HK-2 (cell line): ENCODE measurements around the gene NOC3L.
"Not testable (repeated sequence)": the region's sequence is repeated elsewhere in the genome, so short reads cannot be mapped to it uniquely, and the experiment has no call there.

Experiments
- DNase-seq: peaks from one replicate; pipeline ENCODE4 v3.0.0-alpha.2; 2018; ENCODE audit not compliant: unreplicated experiment

Gene NOC3L, protein sequence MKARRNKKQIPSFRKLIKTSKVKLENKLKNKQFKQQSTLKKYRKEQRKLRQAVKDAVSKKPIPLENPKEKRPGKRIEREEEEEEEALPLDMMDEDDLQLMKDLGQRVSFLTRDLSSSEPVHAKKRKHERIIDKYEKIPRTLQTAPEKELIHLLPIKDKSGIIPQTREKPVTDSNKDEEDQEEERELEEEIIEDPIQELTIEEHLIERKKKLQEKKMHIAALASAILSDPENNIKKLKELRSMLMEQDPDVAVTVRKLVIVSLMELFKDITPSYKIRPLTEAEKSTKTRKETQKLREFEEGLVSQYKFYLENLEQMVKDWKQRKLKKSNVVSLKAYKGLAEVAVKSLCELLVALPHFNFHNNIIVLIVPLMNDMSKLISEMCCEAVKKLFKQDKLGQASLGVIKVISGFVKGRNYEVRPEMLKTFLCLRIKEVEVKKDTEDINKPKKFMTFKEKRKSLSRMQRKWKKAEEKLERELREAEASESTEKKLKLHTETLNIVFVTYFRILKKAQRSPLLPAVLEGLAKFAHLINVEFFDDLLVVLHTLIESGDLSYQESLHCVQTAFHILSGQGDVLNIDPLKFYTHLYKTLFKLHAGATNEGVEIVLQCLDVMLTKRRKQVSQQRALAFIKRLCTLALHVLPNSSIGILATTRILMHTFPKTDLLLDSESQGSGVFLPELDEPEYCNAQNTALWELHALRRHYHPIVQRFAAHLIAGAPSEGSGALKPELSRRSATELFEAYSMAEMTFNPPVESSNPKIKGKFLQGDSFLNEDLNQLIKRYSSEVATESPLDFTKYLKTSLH

DNA sequence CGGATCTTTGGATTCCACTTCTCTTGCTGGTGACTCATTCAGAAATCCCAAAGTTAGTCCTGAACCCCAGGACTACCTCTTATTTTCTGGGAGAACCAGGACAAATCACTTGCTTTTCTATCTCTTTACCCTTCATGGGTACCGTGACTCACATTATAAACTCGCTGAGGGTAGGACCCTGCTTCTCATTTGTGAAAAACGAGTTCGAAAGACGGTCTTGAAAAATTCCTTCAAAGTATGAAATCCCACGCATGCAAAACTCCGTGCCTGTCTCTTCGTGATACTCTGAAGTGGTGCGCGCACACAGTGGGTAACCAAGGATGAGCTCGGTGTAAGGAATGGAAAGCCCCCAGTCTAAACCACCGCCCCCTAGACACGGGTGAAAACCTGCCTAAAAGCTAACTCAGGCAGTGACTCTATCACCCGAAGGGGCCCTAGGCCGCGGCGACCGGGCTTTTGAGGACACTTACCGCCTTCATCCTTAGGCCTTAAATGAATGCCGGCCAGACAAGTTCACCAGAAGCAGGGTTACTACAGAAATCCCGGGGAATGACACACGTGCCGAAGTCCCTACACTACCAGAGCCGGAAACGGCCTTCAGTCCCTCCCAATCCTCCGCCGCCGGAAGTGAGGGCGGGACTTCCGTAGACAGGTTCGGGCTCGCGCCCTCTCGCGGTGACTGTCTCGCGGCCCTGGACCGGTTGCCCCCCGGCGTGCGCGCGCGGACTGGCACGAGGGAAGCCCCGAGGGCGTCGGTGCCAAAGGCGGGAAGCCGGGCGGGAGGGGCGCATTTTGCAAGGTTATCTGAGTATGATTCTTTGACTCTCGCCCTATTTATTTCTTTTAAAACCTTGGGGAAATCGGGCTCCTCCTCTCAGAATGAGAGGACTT is at the start of gene NOC3L:
TSS of gene NOC3L (minus strand) at position 580 of the 891 bp plus-strand sequence. CDS start at position 479, 101 bp downstream.
- DNase-seq: peak; percentile 99

DNA sequence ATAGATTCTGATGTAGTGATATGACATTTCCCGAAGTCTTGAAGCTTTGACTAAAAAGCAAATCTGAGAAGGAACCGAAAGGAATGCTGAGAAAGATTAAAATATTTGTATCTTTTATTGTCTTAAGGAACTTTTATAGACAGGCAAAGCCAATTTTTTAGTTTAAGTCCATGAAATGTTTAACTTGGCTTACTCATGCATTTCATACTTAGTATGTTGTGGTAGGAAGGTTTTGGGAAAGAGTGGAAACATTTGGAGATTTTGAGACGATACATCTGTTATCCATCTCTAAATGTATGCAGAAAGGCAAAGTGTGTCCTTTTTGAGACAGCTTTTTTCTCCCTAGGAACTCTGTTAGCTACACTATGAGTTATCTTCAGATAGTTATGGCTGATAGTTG is 49.7 kb upstream of the NOC3L start:
- DNase-seq: no peak

DNA sequence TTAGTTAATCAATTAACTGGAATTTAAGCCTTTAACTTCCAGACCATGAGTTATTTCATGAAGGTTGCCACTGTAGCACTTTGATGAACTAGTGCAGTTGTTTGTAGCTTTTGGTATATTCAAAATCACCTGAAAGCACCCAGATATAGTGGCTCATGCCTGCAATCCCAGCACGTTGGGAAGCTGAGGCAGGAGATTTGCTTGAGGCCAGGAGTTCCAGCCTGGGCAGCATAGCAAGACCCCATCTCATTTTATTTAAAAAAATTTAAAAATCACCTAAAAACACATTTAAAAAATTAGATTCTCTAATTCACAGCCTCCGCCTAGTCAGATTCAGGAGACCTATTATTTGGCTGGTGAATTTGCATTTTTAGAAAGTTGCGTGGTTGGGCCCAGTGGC is 48.6 kb upstream of the NOC3L start:
- no peak for DNase-seq

DNA sequence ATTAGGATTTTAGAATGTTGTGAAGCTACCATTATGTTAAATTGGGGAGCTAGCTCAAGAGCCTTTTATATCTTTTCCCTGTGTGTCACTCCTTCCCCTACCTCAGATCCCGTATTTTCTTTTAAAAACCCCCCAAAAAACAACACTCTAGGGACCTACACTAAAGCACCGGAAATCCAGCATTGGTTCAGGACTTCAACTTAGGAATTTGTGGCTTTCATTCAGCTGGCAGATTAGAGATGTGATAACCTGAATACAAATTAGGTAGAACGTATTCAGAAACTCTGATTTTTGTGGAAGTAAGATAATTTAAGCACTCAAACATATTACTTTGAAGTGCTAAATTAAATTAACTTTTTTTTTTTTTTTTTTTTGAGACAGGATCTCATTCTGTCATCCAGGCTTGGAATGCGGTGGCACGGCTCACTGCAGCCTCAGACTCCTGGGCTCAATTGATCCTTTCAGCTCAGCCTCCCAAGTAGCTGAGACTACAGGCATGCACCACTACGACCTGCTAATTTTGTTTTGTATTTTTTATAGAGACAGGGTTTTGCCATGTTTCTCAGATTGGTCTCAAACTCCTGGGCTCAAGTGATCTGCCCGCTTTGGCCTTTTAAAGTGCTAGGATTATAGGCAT is 46.4 kb upstream of the NOC3L start:
- no peak for DNase-seq

DNA sequence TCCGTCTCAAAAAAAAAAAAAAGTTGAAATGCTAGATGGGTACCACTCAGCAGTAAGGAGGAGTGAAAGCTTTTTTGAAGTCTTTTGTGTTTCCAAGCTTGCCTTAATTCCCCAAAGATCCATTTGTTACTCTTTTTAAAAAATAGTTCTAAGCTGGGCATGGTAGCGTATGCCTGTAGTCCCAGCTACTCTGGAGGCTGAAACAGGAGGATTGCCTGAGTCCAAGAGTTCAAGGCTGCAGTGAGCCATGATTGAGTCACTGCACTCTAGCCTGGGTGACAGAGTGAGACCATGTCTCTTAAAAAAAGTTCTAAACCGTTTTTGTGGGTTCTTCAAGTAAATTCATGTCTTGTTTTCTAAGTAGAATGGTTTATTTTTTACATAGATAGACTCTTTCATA is 44.9 kb upstream of the NOC3L start:
- no peak for DNase-seq

DNA sequence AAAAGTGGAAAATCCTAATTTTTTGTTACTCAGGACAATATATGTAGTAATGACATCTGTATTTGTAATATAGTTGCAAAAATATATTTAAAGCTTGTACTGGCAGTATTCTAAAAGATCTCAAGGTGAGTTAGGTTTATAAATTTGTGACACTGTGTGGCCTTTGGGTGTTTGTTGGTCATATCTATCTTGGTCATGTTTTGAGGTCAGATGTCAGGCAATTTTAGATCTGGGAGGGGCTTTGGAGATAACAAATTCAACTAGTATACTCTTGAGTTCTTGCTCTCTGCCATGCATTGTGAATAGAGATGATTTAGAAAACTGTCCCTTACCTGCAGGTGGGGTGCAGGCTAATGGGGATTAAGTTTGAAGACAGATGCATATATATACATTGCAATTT is 42.7 kb upstream of the NOC3L start:
- DNase-seq: no peak

DNA sequence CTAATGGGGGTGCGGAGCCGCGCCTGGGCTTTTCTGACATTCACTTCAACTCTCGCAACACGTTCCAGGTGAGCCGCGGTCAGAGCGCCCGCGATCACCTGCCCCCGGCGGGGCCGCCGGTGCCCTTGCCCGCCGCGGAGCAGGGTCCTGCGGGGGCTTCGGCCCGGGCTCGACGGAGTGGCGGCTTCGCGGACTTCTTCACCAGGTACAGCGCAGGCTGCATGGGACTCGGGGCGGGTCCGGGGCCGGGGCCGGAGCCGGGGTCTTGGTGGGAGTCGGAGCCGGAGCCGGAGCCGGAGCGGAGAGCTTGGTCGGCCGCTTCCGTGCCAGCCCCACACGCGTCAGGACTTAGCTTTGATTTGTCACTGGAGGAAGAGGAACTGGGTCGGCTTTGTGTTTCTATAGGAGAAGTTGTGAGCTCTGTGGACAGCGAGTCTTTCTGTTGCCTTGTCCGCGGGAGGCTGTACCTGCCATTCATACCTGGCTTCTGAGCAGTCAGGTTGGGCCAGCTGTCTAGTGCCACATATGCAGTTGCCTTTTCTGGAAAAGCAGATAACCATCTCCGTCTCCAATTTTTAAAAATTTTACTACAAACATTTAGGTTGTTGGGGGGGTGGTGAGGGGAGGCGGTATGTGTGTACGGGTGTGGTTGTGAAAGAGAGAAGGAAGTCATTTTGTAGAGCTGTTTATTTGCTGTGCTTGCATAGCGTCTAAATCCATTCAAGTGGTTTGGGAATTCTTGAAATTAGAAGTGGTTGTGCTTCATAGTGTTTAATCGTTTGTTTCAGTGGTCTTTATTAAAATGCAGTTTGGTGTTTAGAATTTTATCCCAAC is 40.9 kb upstream of the NOC3L start:
- DNase-seq: peak; percentile 79

DNA sequence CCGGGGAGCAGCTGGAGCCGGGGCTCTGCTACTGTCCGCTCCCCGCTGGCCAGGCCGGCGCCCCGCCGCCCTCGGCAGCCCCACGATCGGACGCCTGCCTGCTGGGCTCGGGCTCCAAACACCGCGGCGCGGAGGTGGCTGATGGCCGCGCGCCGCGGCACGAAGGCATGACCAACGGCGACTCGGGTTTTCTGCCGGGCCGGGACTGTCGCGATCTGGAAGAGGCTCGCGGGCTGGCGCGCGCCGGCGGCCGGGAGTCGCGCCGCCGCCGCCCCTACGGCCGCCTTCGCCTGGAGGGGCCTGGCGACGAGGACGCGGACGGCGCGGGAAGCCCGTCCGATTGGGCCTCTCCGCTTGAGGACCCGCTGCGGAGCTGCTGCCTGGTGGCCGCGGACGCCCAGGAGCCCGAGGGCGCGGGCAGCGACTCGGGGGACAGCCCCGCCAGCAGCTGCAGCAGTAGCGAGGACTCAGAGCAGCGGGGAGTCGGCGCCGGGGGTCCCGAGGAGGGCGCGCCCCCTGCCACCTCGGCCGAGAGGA is 40.2 kb upstream of the NOC3L start:
- DNase-seq: no peak

DNA sequence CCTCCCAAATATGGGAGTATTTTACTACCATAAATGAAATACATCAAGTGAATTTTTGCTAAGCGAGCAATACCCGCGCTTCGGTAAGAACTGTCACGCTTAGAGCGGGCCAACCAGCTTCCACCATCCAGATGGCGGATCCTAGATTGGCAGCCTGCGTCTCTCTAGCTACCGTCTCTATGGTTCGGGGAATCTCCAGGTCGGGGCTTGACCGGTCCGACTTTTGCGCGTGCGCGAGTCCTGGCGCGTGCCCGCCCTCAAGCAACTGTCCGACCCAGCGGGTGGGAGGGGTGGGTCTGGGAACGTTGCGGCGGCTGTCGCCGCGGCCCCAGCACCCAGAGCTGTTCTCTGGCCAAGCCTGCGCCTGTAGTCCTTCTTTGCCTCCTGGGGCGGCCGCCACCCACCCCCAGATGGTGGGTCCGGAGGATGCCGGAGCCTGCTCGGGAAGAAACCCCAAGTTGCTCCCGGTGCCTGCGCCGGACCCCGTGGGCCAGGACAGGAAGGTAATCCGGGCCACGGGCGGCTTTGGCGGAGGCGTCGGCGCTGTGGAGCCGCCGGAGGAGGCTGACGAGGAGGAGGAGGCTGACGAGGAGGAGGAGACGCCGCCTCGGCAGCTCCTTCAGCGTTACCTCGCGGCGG is 39.6 kb upstream of the NOC3L start, which contains the start of gene TBC1D12:
TSS of gene TBC1D12 (plus strand) at position 338 of the 639 bp plus-strand sequence. CDS start at position 411, 73 bp downstream.
- peak; percentile 99 for DNase-seq

DNA sequence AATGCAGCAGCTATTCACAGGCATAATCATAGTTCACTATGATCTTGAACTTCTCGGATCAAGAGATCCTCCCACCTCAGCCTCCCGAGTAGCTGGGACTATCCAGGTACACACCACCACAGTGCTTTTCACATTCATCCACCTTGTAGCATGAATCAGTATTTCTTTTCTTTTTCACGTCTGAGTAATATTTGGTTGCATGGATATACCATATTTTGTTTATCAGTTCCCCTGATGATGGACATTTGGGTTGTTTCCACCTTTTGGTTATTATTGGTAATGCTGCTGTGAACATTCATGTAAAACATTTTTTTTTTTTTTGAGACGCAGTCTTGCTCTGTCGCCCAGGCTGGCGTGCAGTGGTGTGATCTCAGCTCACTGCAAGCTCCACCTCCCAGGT is 36.0 kb upstream of the NOC3L start:
- DNase-seq: no peak

DNA sequence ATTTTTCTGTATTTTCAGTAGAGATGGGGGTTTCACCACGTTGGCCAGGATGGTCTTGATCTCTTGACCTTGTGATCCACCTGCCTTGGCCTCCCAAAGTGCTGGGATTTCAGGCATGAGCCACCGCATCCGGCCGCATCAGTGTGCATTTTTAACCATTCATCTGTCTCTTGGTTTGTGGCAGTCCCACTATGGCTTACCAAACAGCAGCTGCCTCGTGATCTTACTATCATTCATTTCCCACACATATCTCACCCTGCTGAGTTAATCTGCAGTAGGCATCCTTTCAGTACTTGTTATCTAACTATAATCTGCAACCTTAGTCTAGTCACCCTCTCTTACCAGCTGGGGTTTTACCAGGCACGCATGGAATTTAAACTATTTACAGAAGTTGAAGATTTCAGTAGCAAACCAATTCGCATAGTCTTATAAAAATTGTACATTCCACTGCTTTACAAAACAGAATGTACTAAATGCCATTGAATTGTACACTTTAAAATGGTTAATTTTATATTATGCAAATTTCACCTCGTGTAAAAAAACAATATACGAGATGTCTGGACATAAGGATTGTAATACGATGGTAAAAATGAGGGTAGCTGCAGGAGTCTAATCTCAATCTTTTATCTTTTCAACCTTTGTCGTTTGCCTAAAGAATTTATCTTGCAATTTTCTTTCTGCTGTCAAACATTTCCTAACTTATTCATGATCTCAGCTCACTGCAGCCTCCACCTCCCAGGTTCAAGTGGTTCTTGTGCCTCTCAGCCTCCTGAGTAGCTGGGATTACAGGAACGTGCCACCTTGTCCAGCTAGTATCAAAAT is 35.0 kb upstream of the NOC3L start:
- DNase-seq: peak; percentile 82

DNA sequence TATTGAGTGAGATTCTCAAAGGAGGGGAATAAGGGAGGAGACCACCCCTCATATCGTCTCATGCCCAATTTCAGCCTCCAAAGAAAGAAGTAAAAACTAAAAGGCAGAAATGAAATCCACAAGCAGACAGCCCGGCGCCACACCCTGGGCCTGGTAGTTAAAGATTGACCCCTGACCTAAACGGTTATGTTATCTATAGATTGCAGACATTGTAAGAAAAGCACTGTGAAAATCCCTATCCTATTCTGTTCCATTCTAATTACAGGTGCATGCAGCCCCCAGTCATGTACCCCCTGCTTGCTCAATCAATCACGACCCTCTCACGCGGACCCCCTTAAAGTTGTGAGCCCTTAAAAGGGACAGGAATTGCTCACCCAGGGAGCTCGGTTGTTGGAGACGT is 29.4 kb upstream of the NOC3L start:
- not testable (repeated sequence) for DNase-seq

DNA sequence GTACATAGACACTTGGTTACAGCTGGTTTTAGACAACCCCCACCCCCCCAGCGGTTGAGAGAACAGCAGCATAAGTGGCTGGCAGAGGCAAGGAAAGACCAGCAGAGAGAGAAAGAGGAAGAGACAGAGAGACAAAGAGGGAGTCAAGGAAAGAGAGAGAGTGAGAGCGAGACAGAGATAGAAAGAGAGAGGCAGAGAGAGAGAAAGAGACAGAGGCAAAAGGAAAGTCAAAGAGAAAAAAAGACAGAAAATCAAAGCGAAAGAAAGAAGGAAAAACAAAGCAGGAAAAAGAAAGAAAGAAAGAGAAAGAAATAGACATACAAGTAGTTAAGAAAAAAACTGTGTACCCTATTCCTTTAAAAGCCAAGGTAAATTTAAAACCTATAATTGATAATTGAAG is 23.0 kb upstream of the NOC3L start:
- DNase-seq: not testable (repeated sequence)

DNA sequence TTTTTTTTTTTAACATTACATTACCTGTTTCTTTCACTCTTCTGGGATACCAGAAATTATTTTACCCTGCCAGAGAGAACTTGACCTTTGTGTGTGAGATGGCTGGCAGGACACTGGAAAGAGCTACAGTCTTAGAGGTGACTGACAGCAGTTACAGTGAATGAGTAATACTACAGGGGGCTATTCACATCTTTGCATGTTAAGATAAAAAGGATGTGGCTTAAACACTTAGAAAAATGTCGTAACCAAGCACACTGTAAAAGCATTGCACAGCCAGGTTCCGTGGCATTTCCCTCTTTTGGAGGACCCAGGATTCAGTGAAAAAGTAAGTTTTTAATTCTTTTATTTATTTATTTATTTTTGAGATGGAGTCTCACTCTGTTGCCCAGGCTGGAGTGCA is 20.8 kb upstream of the NOC3L start:
- no peak for DNase-seq

DNA sequence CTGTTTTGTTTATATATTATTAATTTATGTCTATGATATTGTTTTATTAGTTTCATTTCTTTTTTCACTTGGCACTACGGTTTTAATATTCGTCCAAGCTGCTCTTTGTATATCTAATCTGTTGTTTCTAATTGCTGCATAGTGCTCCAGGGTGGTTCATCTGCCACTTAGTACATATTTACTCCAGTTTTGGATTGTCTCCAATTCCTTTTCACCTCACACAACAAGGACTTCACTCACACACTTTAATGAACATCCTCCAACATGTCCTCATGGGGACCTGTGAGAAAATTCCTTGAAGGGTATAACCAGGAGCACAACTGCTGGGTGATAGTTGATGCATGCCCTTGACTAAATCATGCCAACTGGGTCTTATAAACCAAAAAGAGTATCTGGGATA is 14.1 kb upstream of the NOC3L start:
- DNase-seq: no peak

DNA sequence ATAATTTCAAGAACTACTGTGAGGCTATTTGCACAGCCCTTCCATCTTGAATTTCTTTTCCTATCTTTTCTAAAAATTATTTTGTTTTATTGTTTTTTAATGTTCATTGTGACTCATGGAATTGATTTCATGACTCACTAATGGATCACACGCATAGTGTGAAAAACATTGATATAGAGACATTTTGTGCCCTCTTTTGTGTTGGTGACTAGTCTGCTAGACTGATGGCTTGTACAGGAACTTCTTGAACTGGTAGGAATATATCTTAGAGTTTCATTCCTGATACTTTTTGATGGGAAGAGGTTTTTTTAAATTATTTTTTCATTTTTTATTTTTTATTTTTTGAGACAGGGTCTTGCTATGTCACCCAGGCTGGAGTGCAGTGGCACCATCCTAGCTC is 12.6 kb upstream of the NOC3L start:
- no peak for DNase-seq

DNA sequence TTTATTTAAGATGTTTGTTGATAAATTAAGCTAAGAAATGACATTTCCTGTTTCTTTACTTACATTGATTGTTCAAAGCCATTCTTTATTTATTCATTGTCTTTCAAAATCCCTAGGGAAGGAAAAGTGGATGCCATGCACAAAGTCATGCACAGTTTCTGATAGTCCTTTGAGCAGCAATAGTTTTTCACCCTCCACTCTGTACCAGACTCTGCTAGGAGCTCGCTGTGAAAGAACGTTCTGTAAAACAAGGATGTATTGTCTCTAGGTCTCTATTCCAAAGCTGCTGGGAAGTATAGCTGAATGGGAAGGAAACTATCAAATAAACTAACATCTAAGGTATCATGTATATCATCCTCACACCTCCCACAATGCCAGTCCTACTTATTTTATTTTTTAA is 7.8 kb upstream of the NOC3L start:
- no peak for DNase-seq

DNA sequence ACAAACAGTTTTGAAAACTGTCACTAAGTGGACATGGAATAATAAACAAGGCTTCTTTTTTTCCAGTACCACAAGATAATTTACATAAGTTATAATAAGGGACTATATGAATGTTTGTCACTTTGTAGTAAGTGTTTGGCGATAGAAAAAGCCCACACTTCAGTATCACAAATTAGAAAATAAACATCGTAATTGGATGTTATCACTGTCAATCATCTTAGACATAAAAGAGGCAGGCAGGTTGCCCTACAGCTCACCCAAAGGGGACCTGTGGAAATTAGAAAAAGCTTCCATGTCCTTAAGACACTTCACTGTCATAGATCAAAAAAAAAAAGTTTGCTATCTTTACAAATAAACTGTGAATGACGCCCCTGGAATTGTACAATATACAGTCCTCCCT is 3.6 kb upstream of the NOC3L start:
- DNase-seq: no peak

DNA sequence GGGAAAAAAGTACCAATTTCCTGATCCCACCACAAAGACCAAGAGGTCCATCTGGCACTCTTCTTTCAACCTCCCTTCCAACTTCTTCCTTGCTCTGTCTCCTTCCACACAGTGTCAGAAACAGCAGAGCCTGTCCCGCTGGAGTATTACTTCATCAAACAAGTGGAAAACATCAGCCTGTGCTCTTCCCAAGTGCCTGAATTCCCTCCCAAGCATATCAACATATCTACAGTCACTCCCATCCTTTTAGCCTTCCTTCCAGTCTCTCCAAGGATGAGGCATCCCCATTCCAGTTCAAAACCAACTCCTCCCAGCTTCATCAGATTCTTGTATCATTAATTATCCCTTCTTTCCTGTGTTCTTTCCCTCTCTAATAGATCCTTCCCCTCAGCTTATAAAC is 1.7 kb upstream of the NOC3L start:
- no peak for DNase-seq
